ENCODE measurements around the gene CCDC159.

DNA sequence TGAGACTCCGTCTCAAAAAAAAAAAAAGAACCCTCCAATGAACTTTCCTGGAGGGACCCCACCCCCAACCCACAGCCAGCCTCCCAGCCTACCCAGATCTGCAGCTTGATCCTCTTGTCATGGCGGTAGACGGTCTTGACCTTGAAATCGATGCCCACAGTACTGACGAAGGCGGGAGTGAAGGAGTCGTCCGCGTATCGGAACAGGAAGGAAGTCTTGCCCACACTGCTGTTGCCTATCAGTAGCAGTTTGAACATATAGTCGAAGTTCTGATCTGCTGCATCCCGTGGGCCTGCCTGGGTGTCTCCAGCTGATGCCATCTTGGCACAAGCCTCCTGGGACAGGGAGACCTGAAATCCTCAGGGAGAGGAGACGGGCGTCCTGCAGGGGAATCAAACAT, 9.2 kb upstream of the CCDC159 start:
- no peak for TF ChIP-seq EP300 (IDR thresholded peaks at IDR 0.05; ENCODE audit: borderline replicate concordance in 1 of 2, low read depth in 1 of 2, low read length in 1 of 2)
- TF ChIP-seq POLR2AphosphoS5 (IDR thresholded peaks at IDR 0.05; ENCODE audit: low read depth, low read length) = no peak
- TF ChIP-seq YY1 (IDR thresholded peaks at IDR 0.05; ENCODE audit: low read depth) = no peak
- TF ChIP-seq, protein P1, sequence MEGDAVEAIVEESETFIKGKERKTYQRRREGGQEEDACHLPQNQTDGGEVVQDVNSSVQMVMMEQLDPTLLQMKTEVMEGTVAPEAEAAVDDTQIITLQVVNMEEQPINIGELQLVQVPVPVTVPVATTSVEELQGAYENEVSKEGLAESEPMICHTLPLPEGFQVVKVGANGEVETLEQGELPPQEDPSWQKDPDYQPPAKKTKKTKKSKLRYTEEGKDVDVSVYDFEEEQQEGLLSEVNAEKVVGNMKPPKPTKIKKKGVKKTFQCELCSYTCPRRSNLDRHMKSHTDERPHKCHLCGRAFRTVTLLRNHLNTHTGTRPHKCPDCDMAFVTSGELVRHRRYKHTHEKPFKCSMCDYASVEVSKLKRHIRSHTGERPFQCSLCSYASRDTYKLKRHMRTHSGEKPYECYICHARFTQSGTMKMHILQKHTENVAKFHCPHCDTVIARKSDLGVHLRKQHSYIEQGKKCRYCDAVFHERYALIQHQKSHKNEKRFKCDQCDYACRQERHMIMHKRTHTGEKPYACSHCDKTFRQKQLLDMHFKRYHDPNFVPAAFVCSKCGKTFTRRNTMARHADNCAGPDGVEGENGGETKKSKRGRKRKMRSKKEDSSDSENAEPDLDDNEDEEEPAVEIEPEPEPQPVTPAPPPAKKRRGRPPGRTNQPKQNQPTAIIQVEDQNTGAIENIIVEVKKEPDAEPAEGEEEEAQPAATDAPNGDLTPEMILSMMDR (IDR thresholded peaks at IDR 0.05) = no peak
- no peak for TF ChIP-seq TCF12 (IDR thresholded peaks at IDR 0.05)
- no peak for TF ChIP-seq RFX5 (IDR thresholded peaks at IDR 0.05; ENCODE audit: low read length)
- TF ChIP-seq NFIC (IDR thresholded peaks at IDR 0.05; ENCODE audit: borderline replicate concordance) = no peak
- no peak for TF ChIP-seq TAF1 (IDR thresholded peaks at IDR 0.05; ENCODE audit: borderline replicate concordance, low read depth, low read length)
- no peak for TF ChIP-seq USF2 (IDR thresholded peaks at IDR 0.05; ENCODE audit: borderline replicate concordance, low read depth, low read length)
- TF ChIP-seq SMC3 (IDR thresholded peaks at IDR 0.05; ENCODE audit: low read depth, low read length) = no peak
- no peak for TF ChIP-seq SIN3A (IDR thresholded peaks at IDR 0.05; ENCODE audit: borderline replicate concordance, low read depth, low read length)
- no peak for TF ChIP-seq USF1 (IDR thresholded peaks at IDR 0.05; ENCODE audit: borderline replicate concordance, low read depth)
